K562 (cell line): ENCODE data around the gene TAF11L11. TPM values are rescaled to one million over a fixed set of nuclear protein-coding genes. Genes with fewer than 3 reads are reported as not detected.

Experiments used
- ATAC-seq: fragments of 200-7000 bp; cut with Tn5 transposase; 3 replicates; pipeline ENCODE4 v1.9.1; 2020; ENCODE audit warnings: moderate library complexity
- BruUV-seq: library from RNA; stranded (reverse); fragments of 400-500 nt; replicated peaks from 2 replicates; lab custom pipeline; 2021; lab: Mats Ljungman, UMichigan
- CTCF ChIA-PET: fragments of 300-600 bp; formaldehyde crosslinking; extraction: SDS; loops from one replicate; lab custom pipeline; 2021; ENCODE audit warnings: low intra/inter-chr PET ratio; lab: Yijun Ruan, JAX
- POLR2A ChIA-PET: fragments of 300-600, 350-650 bp; sonication (Branson Sonifier 250); formaldehyde crosslinking; extraction: SDS; loops from one replicate; lab custom pipeline; 2021; ENCODE audit warnings: antibody characterized with exemption, inconsistent platforms; lab: Yijun Ruan, JAX
- DNase-seq, 4 experiments: peaks; one replicate each; pipeline versions ENCODE4 v3.0.0 to v3.0.0-alpha.2; 2011 to 2018; ENCODE audit warnings: low spot score in 3 of 4, mixed read lengths in 3 of 4; ENCODE audit errors: extremely low read depth in 1 of 4
- FAIRE-seq: peaks from 2 replicates; lab custom pipeline; 2011; peaks lifted over from hg19 to GRCh38; lab: Jason Lieb, UNC
- H2AFZ ChIP-seq: 2 replicates; pipeline ENCODE4 v1.6.0; 2011; ENCODE audit warnings: low read depth, low read length, control low read depth, inconsistent platforms
- H3K27ac ChIP-seq: fragments of 200-600 bp; 3 replicates; pipeline ENCODE4 v1.8.0; 2011; ENCODE audit warnings: low read depth, mild to moderate bottlenecking, control low read depth, inconsistent platforms, low read length, moderate library complexity, mixed read lengths; ENCODE audit errors: extremely low read depth
- H3K27me3 ChIP-seq, 2 experiments: fragments of 300-600 bp in 1 of 2; 2 replicates in 1 of 2; 3 replicates in 1 of 2; pipeline versions ENCODE4 v1.6.0 to v1.8.0; 2011; ENCODE audit warnings: inconsistent platforms in 2 of 2, low read length in 2 of 2, mild to moderate bottlenecking in 1 of 2, mixed read lengths in 1 of 2, moderate library complexity in 1 of 2; ENCODE audit not compliant: control insufficient read depth in 2 of 2, insufficient read depth in 2 of 2
- H3K36me3 ChIP-seq: fragments of 300-600 bp; 3 replicates; pipeline ENCODE4 v1.8.0; 2011; ENCODE audit warnings: mild to moderate bottlenecking, low read length, inconsistent platforms; ENCODE audit not compliant: control insufficient read depth, insufficient read depth
- H3K4me1 ChIP-seq, 2 experiments: fragments of 200-600 bp in 1 of 2; replicated peaks in 1 of 2; 2 replicates in 1 of 2; 3 replicates in 1 of 2; pipeline versions ENCODE4 v1.5.1 to v1.8.0; 2011; ENCODE audit warnings: inconsistent platforms in 2 of 2, low read length in 2 of 2, mild to moderate bottlenecking in 1 of 2, mixed read lengths in 1 of 2, moderate library complexity in 1 of 2; ENCODE audit not compliant: control insufficient read depth in 2 of 2, insufficient read depth in 2 of 2
- H3K4me2 ChIP-seq: 2 replicates; pipeline ENCODE4 v1.6.1; 2011; ENCODE audit warnings: low read length, control low read depth, inconsistent platforms, mixed read lengths; ENCODE audit not compliant: insufficient read depth
- H3K4me3 ChIP-seq: fragments of 200-600 bp; sonication (generic), shearing (Covaris generic); 2 replicates; pipeline ENCODE4 v1.5.1; 2016; ENCODE audit warnings: control low read depth, inconsistent platforms
- H3K79me2 ChIP-seq: fragments of 200-600 bp; 3 replicates; pipeline ENCODE4 v1.8.0; 2011; ENCODE audit warnings: low read length, inconsistent platforms; ENCODE audit not compliant: control insufficient read depth, insufficient read depth
- H3K9ac ChIP-seq, 2 experiments: 2 replicates each; pipeline versions ENCODE4 v1.6.0 to v1.6.1; 2011; ENCODE audit warnings: low read depth in 2 of 2, low read length in 2 of 2, control low read depth in 1 of 2, inconsistent platforms in 1 of 2, mild to moderate bottlenecking in 1 of 2, mixed read lengths in 1 of 2; ENCODE audit not compliant: insufficient read depth in 1 of 2
- H3K9me1 ChIP-seq: one replicate; pipeline ENCODE4 v1.6.0; 2011; ENCODE audit warnings: inconsistent platforms, mild to moderate bottlenecking, low read length, moderate library complexity; ENCODE audit not compliant: control insufficient read depth, insufficient read depth
- H3K9me3 ChIP-seq: replicated peaks from 2 replicates; pipeline ENCODE4 v1.5.1; 2011; ENCODE audit warnings: low read depth, low read length, inconsistent platforms; ENCODE audit not compliant: control insufficient read depth, insufficient read depth
- H4K20me1 ChIP-seq: replicated peaks from 2 replicates; pipeline ENCODE4 v1.6.1; 2011; ENCODE audit warnings: low read length, inconsistent platforms, mixed read lengths; ENCODE audit not compliant: control insufficient read depth, insufficient read depth
- BRF2 ChIP-seq: IDR thresholded peaks from 3 replicates; pipeline ENCODE4 v1.6.1; 2011; ENCODE audit warnings: borderline replicate concordance, mild to moderate bottlenecking; ENCODE audit not compliant: insufficient read length, insufficient read depth
- HEY1 ChIP-seq: fragments of 250-450 bp; sonication (Bioruptor Pico); IDR thresholded peaks from 2 replicates; pipeline ENCODE4 v1.5.0; 2020; ENCODE audit warnings: mild to moderate bottlenecking, moderate library complexity, borderline replicate concordance
- HNRNPK ChIP-seq: fragments of 200-400 bp; formaldehyde crosslinking; IDR thresholded peaks from one replicate; pipeline ENCODE4 v1.6.1; 2018; ENCODE audit warnings: mild to moderate bottlenecking, low read depth, low read length; ENCODE audit not compliant: poor library complexity, severe bottlenecking
- MYBL2 ChIP-seq, 2 experiments: fragments of 450-650 bp in 1 of 2; sonication (generic) in 1 of 2; formaldehyde crosslinking in 1 of 2; IDR thresholded peaks; 2 replicates each; pipeline versions ENCODE4 v1.6.1 to v1.8.1; 2017 to 2022; ENCODE audit warnings: borderline replicate concordance in 1 of 2, inconsistent platforms in 1 of 2, low read depth in 1 of 2, mild to moderate bottlenecking in 1 of 2, missing genetic modification reagents in 1 of 2, moderate library complexity in 1 of 2
- NR2F6 ChIP-seq: fragments of 450-650 bp; formaldehyde crosslinking; IDR thresholded peaks from 2 replicates; pipeline ENCODE4 v1.4.0; 2020; ENCODE audit warnings: mild to moderate bottlenecking
- RB1 ChIP-seq: fragments of 450-650 bp; IDR thresholded peaks from 2 replicates; pipeline ENCODE4 v1.6.1; 2017; ENCODE audit warnings: low read depth, mild to moderate bottlenecking
- RBM34 ChIP-seq: fragments of 200-400 bp; formaldehyde crosslinking; IDR thresholded peaks from 2 replicates; pipeline ENCODE4 v1.6.1; 2018; ENCODE audit warnings: low read length, borderline replicate concordance; ENCODE audit not compliant: insufficient read depth
- RREB1 ChIP-seq: fragments of 250-450 bp; sonication (Bioruptor Pico); IDR thresholded peaks from 2 replicates; pipeline ENCODE4 v1.4.0; 2020
- XRCC3 ChIP-seq: fragments of 450-650 bp; IDR thresholded peaks from 2 replicates; pipeline ENCODE4 v1.6.1; 2017; ENCODE audit warnings: mild to moderate bottlenecking, moderate library complexity
- ZNF165 ChIP-seq: fragments of 250-450 bp; sonication (Bioruptor Pico); IDR thresholded peaks from 2 replicates; pipeline ENCODE4 v1.4.0; 2020; ENCODE audit warnings: borderline replicate concordance
- ZNF184 ChIP-seq: sonication (generic); formaldehyde crosslinking; IDR thresholded peaks from 2 replicates; pipeline ENCODE4 v1.5.0; 2020; ENCODE audit warnings: missing genetic modification reagents
- ZNF232 ChIP-seq: sonication (generic); formaldehyde crosslinking; IDR thresholded peaks from 2 replicates; pipeline ENCODE4 v1.8.0; 2022; ENCODE audit warnings: mild to moderate bottlenecking, missing genetic modification reagents
- ZNF280A ChIP-seq: fragments of 450-650 bp; IDR thresholded peaks from 2 replicates; pipeline ENCODE4 v1.6.1; 2018; ENCODE audit warnings: mild to moderate bottlenecking, low read depth; ENCODE audit not compliant: partially characterized antibody
- WGBS: fragments of 100-300 bp; shearing (Covaris generic); methylation state at CpG from one replicate; pipeline ENCODE4 v1.1.6; 2016; ENCODE audit warnings: low coverage, mixed read lengths; ENCODE audit not compliant: insufficient coverage; ENCODE audit errors: missing lambda C conversion rate; 5-methylcytosine and 5-hydroxymethylcytosine counted together
- in situ Hi-C: fragments of 300-500 bp; cut with MboI; formaldehyde crosslinking; loops from 4 replicates; pipeline ENCODE4 v1.15.0; 2018; ENCODE audit warnings: inconsistent platforms, mixed read lengths
- intact Hi-C: fragments of 100-400 bp; cut with micrococcal nuclease; formaldehyde crosslinking; loops from 2 replicates; pipeline ENCODE4 v1.14.2; 2022
- polyA plus RNA-seq, 8 experiments: library from polyadenylated mRNA; depleted of rRNA in 4 of 8; stranded (reverse) in 5 of 8; unstranded in 3 of 8; fragments of >200 nt; fragmentation: Nextera tagmentation in 2 of 8; fragmentation: Illumina TruSeq in 1 of 8; extraction: Ambion mirVana in 2 of 8; extraction: Trizol in 1 of 8; gene quantifications; 2 replicates each; pipeline versions ENCODE4 v1.2.1 to v1.2.3, GENCODE V29; 2011 to 2014; ENCODE audit warnings: inconsistent platforms in 1 of 8, missing spikeins in 1 of 8
- total RNA-seq, 7 experiments: library from RNA; depleted of rRNA in 6 of 7; stranded (reverse); fragments of >200 nt in 6 of 7; fragmentation: Illumina TruSeq in 2 of 7; extraction: Trizol in 2 of 7; gene quantifications; 2 replicates each; pipeline versions ENCODE4 v1.2.1 to v1.2.3, GENCODE V29; 2011 to 2021; ENCODE audit warnings: low replicate concordance in 1 of 7

TAF11L11 gene
- total and polyA plus RNA-seq, 9 of the 15 experiments (the other 6 are each of a cell fraction or from before 2014, with no cell fraction given): not detected

GRCh38 chr5:17614872-17615605 is 11.1 kb downstream of the TAF11L11 start:
- ChIA-PET POLR2A (no interaction called here), CTCF (no interaction called here)
- no peak overlapping the region for H3K4me3 ChIP-seq
- H3K36me3 ChIP-seq: no peaks in the 10 kb centered on the region
- ATAC-seq (no peak), DNase-seq (no peak), FAIRE-seq (no peak)
- H3K27ac ChIP-seq: no peak overlapping the region
- intact Hi-C loops: no loop called here
- TF ChIP-seq ZNF232 (CRISPR knock-in tag) (no peak), ZNF280A (no peak), BRF2 (no peak), ZNF165 (CRISPR knock-in tag) (no peak), XRCC3 (no peak), RREB1 (CRISPR knock-in tag) (no peak), RB1 (no peak), HNRNPK (no peak), MYBL2 (IDR thresholded peaks at IDR 0.05; ENCODE audit: low read depth) (no peak), MYBL2 (CRISPR knock-in tag; IDR thresholded peaks at IDR 0.05; ENCODE audit: borderline replicate concordance) (no peak), NR2F6 (CRISPR knock-in tag) (no peak), HEY1 (CRISPR knock-in tag) (no peak), RBM34 (no peak), ZNF184 (CRISPR knock-in tag) (no peak)
- no peaks in the 10 kb centered on the region for H3K9me1 ChIP-seq
- H3K4me1 ChIP-seq: no peaks in the 10 kb centered on the region
- no peak overlapping the region for H2AFZ ChIP-seq
- no peaks in the 10 kb centered on the region for H3K9me3 ChIP-seq
- H4K20me1 ChIP-seq: no peaks in the 10 kb centered on the region
- H3K79me2 ChIP-seq: no peaks in the 10 kb centered on the region
- WGBS: 1% methylated on average over 17 of the region's 17 CpGs
- no peak overlapping the region for H3K9ac ChIP-seq
- no peaks in the 10 kb centered on the region for H3K27me3 ChIP-seq
- in situ Hi-C loops: no loop called here
- H3K4me2 ChIP-seq: no peak overlapping the region
- BruUV-seq: no TSS peak
